HG03432 (cell line): ENCODE measurements around the gene TBXAS1.
A peak's percentile ranks its signal among the peaks of the same experiment; 100 is the strongest.
"Not testable (repeated sequence)": the region's sequence is repeated elsewhere in the genome, so short reads cannot be mapped to it uniquely, and the experiment has no call there.

Experiments used
- ATAC-seq: cut with Tn5 transposase; IDR thresholded peaks from one replicate; pipeline ENCODE4 v1.9.1; 2021; ENCODE audit warnings: mild to moderate bottlenecking, moderate library complexity; ENCODE audit not compliant: unreplicated experiment

Gene TBXAS1

GRCh38 chr7:139825666-139826290, 3.3 kb upstream of the TBXAS1 start:
- ATAC-seq = no peak

- no peak for ATAC-seq
These were observed 2.0 kb upstream of the TBXAS1 start for GRCh38 chr7:139827042-139827441.

GRCh38 chr7:139828446-139828845, 618 bp upstream of the TBXAS1 start:
- ATAC-seq = no peak

DNA sequence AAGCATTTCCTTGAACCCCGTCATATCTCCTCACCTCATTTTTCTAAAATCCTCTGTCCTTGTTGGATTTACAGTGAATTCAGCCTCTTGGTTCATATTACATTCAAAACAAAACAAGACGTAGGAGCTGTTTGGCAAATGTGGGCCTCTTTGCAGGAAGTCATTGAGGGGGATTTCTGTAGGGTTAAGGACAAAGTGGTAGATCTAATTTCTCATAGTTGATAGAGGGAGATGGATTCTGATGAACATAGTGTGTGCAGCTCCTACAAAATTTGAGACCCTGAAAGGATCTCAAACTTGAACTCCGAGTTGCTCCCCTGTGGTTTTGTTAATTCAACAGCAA, 682 bp downstream of the TBXAS1 start:
- ATAC-seq = peak; percentile 32

GRCh38 chr7:139830292-139830691, 1.2 kb downstream of the TBXAS1 start:
- no peak for ATAC-seq

GRCh38 chr7:139830782-139831501, 1.9 kb downstream of the TBXAS1 start:
- peak; percentile 63 for ATAC-seq

DNA sequence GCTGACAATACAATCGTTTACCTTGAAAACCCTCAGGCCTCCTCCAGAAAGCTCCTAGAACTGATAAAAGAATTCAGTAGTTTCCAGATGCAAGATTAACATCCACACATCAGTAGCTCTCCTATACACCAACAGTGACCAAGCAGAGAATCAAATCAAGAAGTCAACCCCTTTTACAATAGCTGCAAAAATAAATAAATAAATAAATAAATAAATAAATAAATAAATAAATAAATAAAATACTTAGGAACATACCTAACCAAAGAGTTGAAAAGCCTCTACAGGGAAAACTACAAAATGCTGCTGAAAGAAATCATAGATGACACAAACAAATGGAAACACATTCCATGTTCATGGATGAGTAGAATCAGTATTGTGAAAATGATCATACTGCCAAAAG, 6.8 kb downstream of the TBXAS1 start:
- not testable (repeated sequence) for ATAC-seq

DNA sequence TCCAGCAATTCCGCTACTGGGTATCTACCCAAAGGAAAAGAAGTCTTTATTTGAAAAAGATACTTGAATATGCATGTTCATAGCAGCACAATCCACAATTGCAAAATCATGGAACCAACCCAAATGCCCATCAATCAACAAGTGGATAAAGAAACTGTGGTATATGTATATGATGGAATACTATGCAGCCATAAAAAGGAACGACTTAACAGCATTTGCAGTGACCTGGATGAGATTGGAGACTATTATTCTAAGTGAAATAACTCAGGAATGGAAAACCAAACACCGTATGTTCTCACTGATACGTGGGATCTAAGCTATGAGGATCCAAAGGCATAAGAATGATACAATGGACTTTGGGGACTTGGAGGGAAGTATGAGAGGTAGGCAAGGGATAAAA, 8.2 kb downstream of the TBXAS1 start:
- ATAC-seq = not testable (repeated sequence)

- no peak for ATAC-seq
These were observed 9.2 kb downstream of the TBXAS1 start for GRCh38 chr7:139838276-139838675.

DNA sequence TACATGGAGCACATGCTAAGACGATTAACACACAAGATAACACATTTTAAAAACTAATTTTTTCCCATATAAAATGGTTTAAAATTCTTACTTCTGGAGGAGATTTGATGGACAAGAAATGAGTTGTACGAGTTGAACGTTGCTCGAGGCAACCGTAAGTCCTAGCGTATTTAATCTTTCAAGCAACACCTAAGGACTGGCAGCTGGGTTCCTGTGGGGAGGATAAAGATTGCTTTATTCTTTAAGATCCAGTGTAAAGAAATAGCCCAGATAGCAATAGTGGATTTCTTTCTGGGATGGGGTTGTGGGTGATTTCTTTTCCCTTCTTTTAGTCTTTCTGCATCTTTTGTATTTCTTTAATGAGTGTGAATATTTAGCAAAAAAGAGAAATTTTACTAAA, 9.8 kb downstream of the TBXAS1 start:
- ATAC-seq = no peak

DNA sequence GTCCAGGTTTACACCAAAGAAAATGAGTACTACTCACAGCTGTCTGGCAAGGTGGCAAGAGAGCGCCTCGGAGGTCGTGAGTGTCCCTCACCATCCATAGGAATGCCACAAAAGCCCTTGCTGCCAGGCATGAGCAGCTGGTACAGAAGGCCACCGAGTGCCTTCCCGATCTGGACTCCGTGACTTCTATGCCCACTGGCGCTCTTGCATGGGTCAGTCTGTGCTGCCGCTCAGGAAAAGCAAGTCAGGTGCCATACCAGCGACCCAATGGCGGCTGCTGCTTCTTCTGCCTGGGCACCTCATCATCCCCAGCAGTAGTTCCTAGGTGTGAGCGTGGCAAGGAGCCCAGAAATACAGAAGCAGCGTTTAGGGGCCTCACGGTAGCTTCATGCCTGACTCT, 11.7 kb downstream of the TBXAS1 start:
- no peak for ATAC-seq

- peak; percentile 90 for ATAC-seq
These were observed 13.5 kb downstream of the TBXAS1 start for GRCh38 chr7:139842401-139843210.

DNA sequence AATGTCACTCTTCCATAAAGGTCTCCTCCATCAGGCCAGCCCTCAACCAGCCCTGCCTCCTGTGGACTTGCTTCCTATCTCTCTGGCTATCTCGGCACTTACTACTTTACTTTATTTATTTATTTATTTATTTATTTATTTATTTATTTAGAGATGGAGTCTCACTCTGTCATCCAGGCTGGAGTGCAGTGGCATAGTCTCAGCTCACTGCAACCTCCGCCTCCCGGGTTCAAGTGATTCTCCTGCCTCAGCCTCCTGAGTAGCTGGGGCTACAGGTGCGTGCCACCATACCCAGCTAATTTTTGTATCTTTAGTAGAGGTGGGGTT, 14.1 kb downstream of the TBXAS1 start:
- ATAC-seq = not testable (repeated sequence)

DNA sequence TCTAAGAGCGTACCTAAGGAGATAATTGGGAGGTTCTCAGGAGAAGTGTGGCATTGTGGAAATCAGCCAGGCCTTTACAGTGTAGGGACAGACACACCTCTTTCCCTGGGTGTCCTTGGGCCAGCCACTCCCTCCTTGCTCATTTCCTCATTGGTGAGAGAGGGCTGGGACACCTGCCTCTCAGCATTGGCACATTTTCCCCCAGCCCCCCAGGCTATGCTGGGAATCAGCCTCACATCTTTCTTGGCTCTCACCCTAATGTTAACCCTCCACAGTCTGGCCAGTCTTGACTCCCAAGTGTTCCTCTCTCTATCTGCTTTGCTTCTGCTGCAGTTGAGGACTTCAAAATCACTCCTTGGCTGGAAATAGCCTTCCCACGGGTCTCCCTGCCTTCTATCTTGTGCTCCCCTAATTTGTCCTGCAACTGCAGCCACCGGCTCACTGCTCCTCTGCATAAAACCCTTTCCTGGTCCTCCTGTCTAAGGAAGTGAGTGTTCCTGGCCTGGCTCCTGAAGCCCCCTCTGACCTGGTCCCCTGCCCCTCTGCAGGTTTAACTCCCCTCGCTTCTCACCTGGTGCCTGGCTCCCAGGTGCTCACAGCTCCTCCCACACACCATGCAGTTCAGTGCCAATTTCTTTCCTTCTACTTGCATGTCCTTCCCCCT, 15.8 kb downstream of the TBXAS1 start:
- no peak for ATAC-seq

- no peak for ATAC-seq
These were observed 16.4 kb downstream of the TBXAS1 start for GRCh38 chr7:139845443-139845805.

DNA sequence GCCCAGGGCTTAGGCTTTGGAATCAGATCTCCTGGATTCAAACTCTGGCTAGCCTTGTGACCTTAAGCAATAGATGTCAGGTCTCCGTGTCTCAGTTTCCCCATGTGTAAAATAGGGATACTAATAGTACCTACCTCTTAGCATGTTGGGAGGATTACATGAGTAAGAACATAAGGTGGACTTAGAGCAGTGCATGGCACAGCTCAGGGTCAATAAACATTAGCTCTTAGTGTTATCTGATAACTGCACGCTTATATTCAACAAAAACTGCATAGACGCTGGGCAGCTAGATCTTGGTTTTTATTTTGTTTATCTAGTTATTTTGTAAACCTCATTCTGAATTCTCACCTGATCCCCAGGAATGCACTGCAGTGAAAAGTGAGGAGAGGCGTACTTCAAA, 17.2 kb downstream of the TBXAS1 start:
- no peak for ATAC-seq

DNA sequence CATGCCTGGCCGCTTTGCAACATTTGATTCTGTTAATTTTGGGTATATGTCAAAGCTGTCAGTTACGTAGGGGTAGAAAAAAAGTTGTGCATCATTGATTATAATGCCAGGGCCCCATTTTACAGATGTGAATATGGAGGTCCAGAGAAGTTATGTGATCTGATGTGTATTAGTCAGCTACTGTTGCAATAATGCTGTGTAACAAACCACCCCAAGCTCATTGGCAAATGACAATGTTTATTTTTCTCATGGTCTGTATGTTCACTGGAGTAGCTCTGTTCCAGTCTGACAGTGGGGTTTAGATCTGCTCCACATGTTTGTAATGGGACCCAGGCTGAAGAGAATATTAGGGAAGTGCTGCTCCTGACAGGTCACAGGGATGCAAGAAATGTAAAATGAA, 19.2 kb downstream of the TBXAS1 start:
- ATAC-seq = no peak

DNA sequence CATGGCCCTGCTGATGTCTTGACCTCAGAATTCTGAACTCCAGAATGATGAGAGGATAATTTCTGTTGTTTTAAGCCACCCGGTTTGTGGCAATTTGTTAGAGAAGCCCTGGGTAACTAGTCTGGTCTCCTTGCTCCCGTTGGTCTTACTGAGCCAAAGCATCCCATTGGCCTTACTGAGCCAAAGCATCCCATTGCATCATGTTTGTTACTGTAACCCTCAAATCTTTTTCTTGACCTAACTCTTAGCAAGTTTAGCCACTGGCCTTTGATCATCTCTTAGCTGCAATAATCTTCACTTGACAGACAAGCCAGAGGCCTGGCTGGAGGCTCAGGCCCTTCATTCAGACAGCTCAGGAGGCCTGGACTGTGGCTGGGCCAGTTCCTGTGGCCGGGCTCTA, 21.8 kb downstream of the TBXAS1 start:
- no peak for ATAC-seq

GRCh38 chr7:139851770-139852481, 22.9 kb downstream of the TBXAS1 start:
- no peak for ATAC-seq

DNA sequence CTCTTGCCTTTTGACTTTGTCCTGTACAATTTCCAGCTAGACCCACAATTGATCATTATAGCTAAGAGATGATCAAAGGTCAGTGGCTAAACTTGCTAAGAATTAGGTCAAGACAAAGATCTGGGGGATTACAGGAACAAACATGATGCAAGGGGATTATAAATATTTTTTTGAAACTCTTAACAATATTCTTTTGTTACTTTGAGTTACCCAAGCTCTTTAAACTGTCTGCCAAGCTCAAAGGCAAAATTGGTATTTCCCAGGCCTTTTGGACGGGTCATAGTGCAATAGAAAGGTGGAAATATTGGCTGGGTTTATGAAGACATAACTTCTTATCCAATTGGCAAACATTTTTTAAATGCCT, 23.4 kb downstream of the TBXAS1 start:
- ATAC-seq = no peak

- no peak for ATAC-seq
These were observed 24.6 kb downstream of the TBXAS1 start for GRCh38 chr7:139853506-139854123.
